Right atrium auricular region (tissue), 2 donors: ENCODE measurements around the gene MEIS1. TPM values are rescaled to one million over a fixed set of nuclear protein-coding genes. Genes with fewer than 3 reads are reported as not detected.

Experiments used
- DNase-seq: peaks from one replicate; pipeline ENCODE4 v3.0.0-alpha.2; 2019; ENCODE audit warnings: low spot score
- H3K27ac ChIP-seq, 2 donors: fragments of 200-600 bp; sonication (generic); 1 replicate in 1 of 2; 2 replicates in 1 of 2; pipeline ENCODE4 v1.5.1; 2016 to 2019
- H3K27me3 ChIP-seq, 2 donors: fragments of 200-600 bp; sonication (generic); one replicate each; pipeline versions ENCODE4 v1.5.1 to v1.6.0; 2017 to 2019
- H3K36me3 ChIP-seq: fragments of 200-600 bp; sonication (generic); one replicate; pipeline ENCODE4 v1.5.1; 2016
- H3K4me1 ChIP-seq, 2 donors: fragments of 200-600 bp; sonication (generic); one replicate each; pipeline versions ENCODE4 v1.5.1 to v1.6.0; 2017 to 2019
- H3K4me3 ChIP-seq, 2 donors: fragments of 200-600 bp; sonication (generic); 1 replicate in 1 of 2; 2 replicates in 1 of 2; pipeline ENCODE4 v1.5.1; 2017 to 2019; ENCODE audit warnings: mild to moderate bottlenecking in 1 of 2, moderate library complexity in 1 of 2
- H3K9me3 ChIP-seq, 2 donors: fragments of 200-600 bp; sonication (generic); one replicate each; pipeline ENCODE4 v1.5.1; 2019
- CTCF ChIP-seq, 2 donors: fragments of 200-600 bp; sonication (generic); IDR thresholded peaks; one replicate each; pipeline ENCODE4 v1.5.1; 2019; ENCODE audit warnings: antibody characterized with exemption in 2 of 2
- total RNA-seq, 2 donors: library from RNA; depleted of rRNA; stranded (reverse); fragments of >200 nt; gene quantifications; one replicate each; pipeline ENCODE4 v1.1.0, GENCODE V29; 2016

The MEIS1 gene
- total RNA-seq, 2 donors from 2014 or later: 13.6 to 16.7 TPM

- Histone ChIP-seq H3K27ac (no peak overlapping the region), H3K27me3 (no peaks in the 10 kb centered on the region), H3K9me3 (peaks cover 0 to 9% of the 10 kb centered on the region in 2 donors), H3K4me1 (no peaks in the 10 kb centered on the region), H3K4me3 (no peak overlapping the region), H3K36me3 (no peaks in the 10 kb centered on the region)
- DNase-seq: no peak
- TF ChIP-seq CTCF (IDR thresholded peaks at IDR 0.05): no peak
These were observed 29.5 kb upstream of the MEIS1 start for GRCh38 chr2:66405473-66405872.

- Histone ChIP-seq H3K27ac (no peak overlapping the region), H3K4me3 (no peak overlapping the region), H3K9me3 (no peaks in the 10 kb centered on the region), H3K4me1 (no peaks in the 10 kb centered on the region), H3K36me3 (no peaks in the 10 kb centered on the region), H3K27me3 (no peaks in the 10 kb centered on the region)
- no peak for DNase-seq
- no peak for TF ChIP-seq CTCF (IDR thresholded peaks at IDR 0.05)
These were observed 26.0 kb upstream of the MEIS1 start for GRCh38 chr2:66408905-66409304.

GRCh38 chr2:66412874-66413273 lies 22.1 kb upstream of the MEIS1 start:
- Histone ChIP-seq H3K9me3 (no peaks in the 10 kb centered on the region), H3K27ac (no peak overlapping the region), H3K36me3 (no peaks in the 10 kb centered on the region), H3K27me3 (no peaks in the 10 kb centered on the region), H3K4me1 (no peaks in the 10 kb centered on the region), H3K4me3 (no peak overlapping the region)
- TF ChIP-seq CTCF (IDR thresholded peaks at IDR 0.05): no peak
- DNase-seq: no peak

- H3K4me3 ChIP-seq: no peak overlapping the region
- H3K36me3 ChIP-seq: no peaks in the 10 kb centered on the region
- no peaks in the 10 kb centered on the region for H3K4me1 ChIP-seq
- TF ChIP-seq CTCF (IDR thresholded peaks at IDR 0.05): no peak
- no peaks in the 10 kb centered on the region for H3K9me3 ChIP-seq
- no peaks in the 10 kb centered on the region for H3K27me3 ChIP-seq
- no peak overlapping the region for H3K27ac ChIP-seq
- DNase-seq: no peak
These were observed 20.0 kb upstream of the MEIS1 start for GRCh38 chr2:66414896-66415295.

GRCh38 chr2:66418381-66418780 lies 16.5 kb upstream of the MEIS1 start:
- H3K36me3 ChIP-seq: no peaks in the 10 kb centered on the region
- no peaks in the 10 kb centered on the region for H3K4me1 ChIP-seq
- no peaks in the 10 kb centered on the region for H3K9me3 ChIP-seq
- no peak overlapping the region for H3K27ac ChIP-seq
- DNase-seq: no peak
- no peak for TF ChIP-seq CTCF (IDR thresholded peaks at IDR 0.05)
- H3K27me3 ChIP-seq: no peaks in the 10 kb centered on the region
- no peak overlapping the region for H3K4me3 ChIP-seq

GRCh38 chr2:66421612-66422011 lies 13.3 kb upstream of the MEIS1 start:
- TF ChIP-seq CTCF (IDR thresholded peaks at IDR 0.05): no peak
- peaks cover 7 to 8% of the 10 kb centered on the region in 2 donors for H3K27me3 ChIP-seq

More at GRCh38 chr2:66421612-66422011, 13.3 kb upstream of the MEIS1 start:
- H3K4me3 ChIP-seq: no peak overlapping the region
- peaks cover 0 to 15% of the 10 kb centered on the region in 2 donors for H3K4me1 ChIP-seq
- H3K9me3 ChIP-seq: no peaks in the 10 kb centered on the region
- H3K27ac ChIP-seq: no peak overlapping the region
- DNase-seq: no peak
- no peaks in the 10 kb centered on the region for H3K36me3 ChIP-seq
